Esophagus muscularis mucosa (tissue), 4 donors: Measurements from ENCODE around the gene FAM199X. TPM values are rescaled to one million over a fixed set of nuclear protein-coding genes. Genes with fewer than 3 reads are reported as not detected.
A peak's percentile ranks its signal among the peaks of the same experiment; 100 is the strongest.

Source experiments
- DNase-seq: peaks from one replicate; pipeline ENCODE4 v3.0.0-alpha.2; 2017; ENCODE audit errors: extremely low spot score
- H3K27ac ChIP-seq, 4 donors: fragments of 200-600 bp; sonication (generic); replicated peaks in 1 of 4; 1 replicate in 3 of 4; 2 replicates in 1 of 4; pipeline ENCODE4 v1.5.1; 2016 to 2019; ENCODE audit warnings: mild to moderate bottlenecking in 1 of 4
- H3K27me3 ChIP-seq, 4 donors: fragments of 200-600 bp; sonication (generic); one replicate each; pipeline versions ENCODE4 v1.5.1 to v1.6.0; 2016 to 2019
- H3K36me3 ChIP-seq, 4 donors: fragments of 200-600 bp; sonication (generic); one replicate each; pipeline ENCODE4 v1.5.1; 2016 to 2019
- H3K4me1 ChIP-seq, 4 donors: fragments of 200-600 bp; sonication (generic); one replicate each; pipeline ENCODE4 v1.5.1; 2016 to 2019
- H3K4me3 ChIP-seq, 4 donors: fragments of 200-600 bp; sonication (generic); 1 replicate in 2 of 4; 2 replicates in 2 of 4; pipeline ENCODE4 v1.5.1; 2016 to 2019; ENCODE audit warnings: mild to moderate bottlenecking in 4 of 4, moderate library complexity in 1 of 4
- H3K9me3 ChIP-seq, 4 donors: fragments of 200-600 bp; sonication (generic); 1 replicate in 3 of 4; 2 replicates in 1 of 4; pipeline ENCODE4 v1.5.1; 2016 to 2019
- EP300 ChIP-seq: sonication (generic); formaldehyde crosslinking; IDR thresholded peaks from one replicate; pipeline ENCODE4 v1.6.1; 2017; ENCODE audit warnings: antibody characterized with exemption
- POLR2A ChIP-seq: fragments of 450-650 bp; IDR thresholded peaks from one replicate; pipeline ENCODE4 v1.6.1; 2017; ENCODE audit warnings: antibody characterized with exemption, moderate library complexity, mild to moderate bottlenecking, low read depth
- POLR2AphosphoS5 ChIP-seq, 2 donors: sonication (generic); formaldehyde crosslinking; IDR thresholded peaks; one replicate each; pipeline ENCODE4 v1.6.1; 2017; ENCODE audit warnings: antibody characterized with exemption in 2 of 2
- WGBS: methylation state at CpG from one replicate; pipeline ENCODE4 v1.1.5; 2018; 5-methylcytosine and 5-hydroxymethylcytosine counted together
- intact Hi-C: fragments of 100-400 bp; cut with DNase I; formaldehyde crosslinking; loops from one replicate; pipeline ENCODE4 v1.15.1; 2023
- total RNA-seq, 4 donors: library from RNA; depleted of rRNA; stranded (reverse); fragments of >200 nt; gene quantifications; one replicate each; pipeline versions ENCODE4 v1.1.0 to v1.2.1, GENCODE V29; 2016
- TF ChIP-seq, protein P1 (sequence below), 3 experiments: fragments of 200-600 bp in 2 of 3; fragments of 450-650 bp in 1 of 3; sonication (generic) in 2 of 3; IDR thresholded peaks; one replicate each; pipeline ENCODE4 v1.5.1; 2017 to 2019; ENCODE audit warnings: antibody characterized with exemption in 3 of 3, mild to moderate bottlenecking in 2 of 3, moderate library complexity in 1 of 3

FAM199X gene
- total RNA-seq, 4 donors from 2014 or later, result 19.9 to 25.6 (median 21.0) TPM

DNA sequence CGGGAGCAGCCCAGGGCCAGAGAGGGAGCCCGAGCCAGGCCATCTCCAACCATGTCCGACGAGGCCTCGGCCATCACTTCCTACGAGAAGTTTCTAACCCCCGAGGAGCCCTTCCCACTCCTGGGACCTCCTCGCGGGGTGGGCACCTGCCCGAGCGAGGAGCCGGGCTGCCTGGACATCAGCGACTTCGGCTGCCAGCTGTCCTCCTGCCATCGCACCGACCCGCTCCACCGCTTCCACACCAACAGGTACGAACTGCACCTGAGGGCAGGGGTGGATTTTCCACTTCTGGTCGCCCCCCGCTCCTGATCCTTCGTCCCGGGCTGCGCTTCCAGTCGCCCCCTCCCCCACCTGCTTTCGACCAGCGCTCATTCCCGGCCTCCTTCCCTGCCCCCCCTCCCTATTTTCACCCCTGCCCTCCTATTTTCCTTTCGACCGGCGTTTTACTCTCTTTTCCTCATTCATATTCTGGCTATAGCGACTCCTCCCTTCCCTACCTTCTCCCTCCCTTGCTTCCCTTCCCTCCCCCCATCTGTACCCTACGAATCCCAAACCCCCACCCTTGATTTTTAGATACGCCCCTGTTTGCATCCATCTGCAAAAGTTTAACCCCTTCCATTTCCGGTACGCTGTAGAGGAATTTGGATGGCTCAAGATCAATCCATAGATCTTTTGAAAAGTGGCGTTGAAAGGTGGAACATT lies 633 bp downstream of the FAM199X start:
- H3K36me3 ChIP-seq, result no peaks in the 10 kb centered on the region
- DNase-seq, result no peak
- H3K9me3 ChIP-seq, result peaks cover 0 to 7% (median 0%) of the 10 kb centered on the region in 4 donors
- H3K27ac ChIP-seq, result peak overlapping the region; percentile 82 to 89 (median 88)
- no peaks in the 10 kb centered on the region for H3K27me3 ChIP-seq
- peak overlapping the region; percentile 74 to 79 (median 76) for H3K4me3 ChIP-seq
- WGBS, result 38% methylated on average over 24 of the region's 37 CpGs
- intact Hi-C loops, result no loop called here
- H3K4me1 ChIP-seq, result peaks cover 0 to 30% (median 23%) of the 10 kb centered on the region in 4 donors
- TF ChIP-seq, protein P1, sequence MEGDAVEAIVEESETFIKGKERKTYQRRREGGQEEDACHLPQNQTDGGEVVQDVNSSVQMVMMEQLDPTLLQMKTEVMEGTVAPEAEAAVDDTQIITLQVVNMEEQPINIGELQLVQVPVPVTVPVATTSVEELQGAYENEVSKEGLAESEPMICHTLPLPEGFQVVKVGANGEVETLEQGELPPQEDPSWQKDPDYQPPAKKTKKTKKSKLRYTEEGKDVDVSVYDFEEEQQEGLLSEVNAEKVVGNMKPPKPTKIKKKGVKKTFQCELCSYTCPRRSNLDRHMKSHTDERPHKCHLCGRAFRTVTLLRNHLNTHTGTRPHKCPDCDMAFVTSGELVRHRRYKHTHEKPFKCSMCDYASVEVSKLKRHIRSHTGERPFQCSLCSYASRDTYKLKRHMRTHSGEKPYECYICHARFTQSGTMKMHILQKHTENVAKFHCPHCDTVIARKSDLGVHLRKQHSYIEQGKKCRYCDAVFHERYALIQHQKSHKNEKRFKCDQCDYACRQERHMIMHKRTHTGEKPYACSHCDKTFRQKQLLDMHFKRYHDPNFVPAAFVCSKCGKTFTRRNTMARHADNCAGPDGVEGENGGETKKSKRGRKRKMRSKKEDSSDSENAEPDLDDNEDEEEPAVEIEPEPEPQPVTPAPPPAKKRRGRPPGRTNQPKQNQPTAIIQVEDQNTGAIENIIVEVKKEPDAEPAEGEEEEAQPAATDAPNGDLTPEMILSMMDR (IDR thresholded peaks at IDR 0.05), result no peak
- no peak for TF ChIP-seq POLR2A
- TF ChIP-seq POLR2AphosphoS5 (IDR thresholded peaks at IDR 0.05), result no peak
- no peak for TF ChIP-seq EP300

DNA sequence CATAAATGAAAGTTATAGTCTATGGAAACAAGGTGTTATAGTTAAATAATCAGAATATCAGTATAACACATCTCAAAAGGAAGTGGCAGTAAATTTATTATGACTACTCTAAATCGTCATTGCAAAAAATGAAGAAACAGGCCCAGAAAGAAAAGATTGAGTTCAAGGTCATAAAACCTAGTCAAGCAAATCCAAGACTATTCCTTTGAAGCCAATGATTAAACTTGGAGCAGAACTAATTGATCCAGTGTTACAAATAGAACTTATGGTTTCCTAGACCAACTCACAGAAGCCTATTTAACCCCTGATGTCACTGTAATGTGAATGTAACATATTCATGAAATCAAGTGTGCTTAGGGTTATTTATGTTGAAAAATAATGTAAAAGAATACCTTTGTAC lies 1.9 kb downstream of the FAM199X start:
- Histone ChIP-seq H3K9me3 (peaks cover 0 to 7% (median 0%) of the 10 kb centered on the region in 4 donors), H3K36me3 (no peaks in the 10 kb centered on the region), H3K4me1 (peaks cover 0 to 30% (median 23%) of the 10 kb centered on the region in 4 donors), H3K27ac (peak overlapping the region in 1 of 4 donors; percentile 82), H3K4me3 (peak overlapping the region in 1 of 4 donors; percentile 75), H3K27me3 (no peaks in the 10 kb centered on the region)
- no peak for DNase-seq
- WGBS, result 29% methylated on average over 1 of the region's 1 CpG
- intact Hi-C loops, result no loop called here
- no peak for TF ChIP-seq EP300
- no peak for TF ChIP-seq POLR2AphosphoS5 (IDR thresholded peaks at IDR 0.05)

DNA sequence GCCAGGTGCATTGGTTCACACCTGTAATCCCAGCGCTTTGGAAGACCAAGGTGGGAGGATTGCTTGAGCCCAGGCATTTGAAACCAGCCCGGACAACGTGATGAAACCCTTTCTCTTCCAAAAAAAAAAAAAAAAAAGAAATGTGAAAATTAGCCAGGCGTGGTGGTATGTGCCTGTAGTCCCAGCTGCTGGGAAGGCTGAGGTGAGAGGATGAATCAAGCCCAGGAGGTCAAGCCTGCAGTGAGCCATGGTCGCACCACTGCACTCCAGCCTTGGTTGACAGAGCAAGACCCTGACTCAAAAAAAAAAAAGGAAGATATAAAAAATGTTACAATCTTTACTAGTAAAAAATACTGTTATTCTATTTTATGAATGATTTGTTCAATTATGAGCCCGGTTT lies 5.9 kb downstream of the FAM199X start:
- Histone ChIP-seq H3K4me1 (peaks cover 0 to 24% (median 20%) of the 10 kb centered on the region in 4 donors), H3K4me3 (no peak overlapping the region), H3K27me3 (no peaks in the 10 kb centered on the region), H3K9me3 (no peaks in the 10 kb centered on the region), H3K27ac (no peak overlapping the region), H3K36me3 (peaks cover 0 to 11% (median 0%) of the 10 kb centered on the region in 4 donors)
- 61% methylated on average over 6 of the region's 6 CpGs for WGBS
- no peak for TF ChIP-seq POLR2A
- TF ChIP-seq EP300, result no peak
- TF ChIP-seq, protein P1 (IDR thresholded peaks at IDR 0.05), result no peak
- no peak for TF ChIP-seq POLR2AphosphoS5 (IDR thresholded peaks at IDR 0.05)
- no peak for DNase-seq
- intact Hi-C loops, result no loop called here

DNA sequence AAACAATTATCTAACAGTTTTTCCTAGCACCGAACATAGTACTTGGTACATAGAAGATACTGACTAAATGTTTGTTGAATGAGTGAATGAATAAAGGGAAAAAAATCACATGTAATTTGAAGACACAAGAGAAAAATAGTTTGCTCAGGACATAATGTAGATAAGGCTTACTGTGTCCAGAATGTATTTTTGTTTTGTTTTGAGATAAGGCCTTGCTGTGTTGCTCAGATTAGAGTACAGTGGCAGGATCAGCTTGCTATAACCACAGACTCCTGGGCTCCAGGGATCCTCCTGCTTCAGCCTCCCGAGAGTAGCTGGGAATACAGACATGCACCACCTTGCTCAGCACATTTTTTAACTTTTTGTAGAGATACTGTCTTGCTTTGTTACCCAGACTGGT lies 6.5 kb downstream of the FAM199X start:
- TF ChIP-seq POLR2A (no peak), EP300 (no peak), POLR2AphosphoS5 (IDR thresholded peaks at IDR 0.05) (no peak)
- TF ChIP-seq, protein P1 (IDR thresholded peaks at IDR 0.05), result no peak
- WGBS, result 90% methylated on average over 2 of the region's 2 CpGs
- H3K27ac ChIP-seq, result no peak overlapping the region
- intact Hi-C loops, result no loop called here
- H3K27me3 ChIP-seq, result no peaks in the 10 kb centered on the region
- DNase-seq, result no peak
- H3K4me1 ChIP-seq, result peaks cover 0 to 18% (median 17%) of the 10 kb centered on the region in 4 donors
- H3K36me3 ChIP-seq, result peaks cover 0 to 15% (median 0%) of the 10 kb centered on the region in 4 donors
- no peak overlapping the region for H3K4me3 ChIP-seq
- H3K9me3 ChIP-seq, result no peaks in the 10 kb centered on the region

DNA sequence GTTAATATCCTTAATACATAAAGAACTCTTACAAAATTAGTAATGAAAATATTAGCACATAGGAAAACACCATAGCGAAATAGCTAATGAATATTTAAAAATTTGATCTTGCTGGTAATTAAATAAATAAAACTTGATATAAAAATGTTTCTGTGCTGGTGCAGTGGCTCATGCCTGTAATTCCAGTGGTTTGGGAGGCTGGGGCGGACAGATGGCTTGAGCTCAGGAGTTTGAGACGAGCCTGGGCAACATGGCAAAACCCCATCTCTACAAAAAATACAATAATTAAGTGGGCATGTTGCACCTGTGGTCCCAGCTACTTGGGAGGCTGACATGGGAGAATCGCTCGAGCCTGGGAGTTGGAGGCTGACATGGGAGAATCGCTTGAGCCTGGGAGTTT lies 7.6 kb downstream of the FAM199X start:
- intact Hi-C loops, result no loop called here
- WGBS, result 77% methylated on average over 6 of the region's 6 CpGs

More for the DNA sequence above, 7.6 kb downstream of the FAM199X start:
- TF ChIP-seq EP300 (no peak), POLR2AphosphoS5 (IDR thresholded peaks at IDR 0.05) (no peak), POLR2A (no peak)
- TF ChIP-seq, protein P1 (IDR thresholded peaks at IDR 0.05), result no peak
- Histone ChIP-seq H3K9me3 (peaks cover 0 to 8% (median 0%) of the 10 kb centered on the region in 4 donors), H3K27me3 (no peaks in the 10 kb centered on the region), H3K36me3 (peaks cover 0 to 22% (median 0%) of the 10 kb centered on the region in 4 donors), H3K4me1 (peaks cover 0 to 9% (median 7%) of the 10 kb centered on the region in 4 donors), H3K27ac (no peak overlapping the region), H3K4me3 (no peak overlapping the region)
- DNase-seq, result no peak
